Bronchial epithelial cell (primary cell): ENCODE data around the gene FSTL4. TPM values are rescaled to one million over a fixed set of nuclear protein-coding genes. Genes with fewer than 3 reads are reported as not detected.

Experiments used
- DNase-seq: peaks from one replicate; pipeline ENCODE4 v3.0.0-alpha.2; 2010; ENCODE audit warnings: low read depth
- FAIRE-seq: peaks from 2 replicates; lab custom pipeline; 2011; peaks lifted over from hg19 to GRCh38; lab: Jason Lieb, UNC
- H3K27me3 ChIP-seq: 2 replicates; pipeline ENCODE4 v1.5.1; 2011; ENCODE audit warnings: low read length; ENCODE audit not compliant: control insufficient read depth, insufficient read depth
- H3K36me3 ChIP-seq: 2 replicates; pipeline ENCODE4 v1.5.1; 2011; ENCODE audit warnings: low read length; ENCODE audit not compliant: control insufficient read depth, insufficient read depth
- H3K4me3 ChIP-seq: 2 replicates; pipeline ENCODE4 v1.5.1; 2011; ENCODE audit warnings: mild to moderate bottlenecking, low read depth, low read length, control low read depth
- CTCF ChIP-seq: IDR thresholded peaks from 2 replicates; pipeline ENCODE4 v1.5.1; 2011; ENCODE audit warnings: mild to moderate bottlenecking, moderate library complexity, low read length, control low read depth, inconsistent platforms; ENCODE audit not compliant: insufficient read depth, severe bottlenecking
- total RNA-seq: library from RNA; depleted of rRNA; stranded (reverse); fragments of >200 nt; gene quantifications from 2 replicates; pipeline ENCODE4 v1.2.1, GENCODE V29; 2014

FSTL4 gene
- total RNA-seq, 1 donor from 2014 or later = not detected

- no peak for FAIRE-seq
- Histone ChIP-seq H3K4me3 (no peak overlapping the region), H3K36me3 (no peaks in the 10 kb centered on the region), H3K27me3 (peaks cover 1% of the 10 kb centered on the region)
- no peak for TF ChIP-seq CTCF
- DNase-seq = no peak
Observed at GRCh38 chr5:133383580-133383939, 228.8 kb downstream of the FSTL4 start.

- Histone ChIP-seq H3K4me3 (no peak overlapping the region), H3K27me3 (peaks cover 1% of the 10 kb centered on the region), H3K36me3 (no peaks in the 10 kb centered on the region)
- no peak for TF ChIP-seq CTCF
- DNase-seq (no peak), FAIRE-seq (no peak)
Observed at GRCh38 chr5:133382661-133383579, 229.4 kb downstream of the FSTL4 start.

GRCh38 chr5:133381571-133382365 lies 230.6 kb downstream of the FSTL4 start:
- peaks cover 1% of the 10 kb centered on the region for H3K27me3 ChIP-seq
- no peak overlapping the region for H3K4me3 ChIP-seq
- no peak for TF ChIP-seq CTCF
- no peaks in the 10 kb centered on the region for H3K36me3 ChIP-seq
- DNase-seq (no peak), FAIRE-seq (peak; percentile 13)

- Histone ChIP-seq H3K36me3 (no peaks in the 10 kb centered on the region), H3K27me3 (peaks cover 1% of the 10 kb centered on the region), H3K4me3 (no peak overlapping the region)
- FAIRE-seq (no peak), DNase-seq (no peak)
- no peak for TF ChIP-seq CTCF
Observed at GRCh38 chr5:133381041-133381440, 231.3 kb downstream of the FSTL4 start.

- FAIRE-seq (no peak), DNase-seq (no peak)
- H3K36me3 ChIP-seq = no peaks in the 10 kb centered on the region
- no peaks in the 10 kb centered on the region for H3K27me3 ChIP-seq
- no peak overlapping the region for H3K4me3 ChIP-seq
- no peak for TF ChIP-seq CTCF
Observed at GRCh38 chr5:133377736-133378135, 234.6 kb downstream of the FSTL4 start.
